Suppressor macrophage (primary cell): ENCODE data around the gene REXO4.
"Not testable (repeated sequence)": the region's sequence is repeated elsewhere in the genome, so short reads cannot be mapped to it uniquely, and the experiment has no call there.

Experiments used
- DNase-seq, 4 experiments: peaks; one replicate each; pipeline ENCODE4 v3.0.0-alpha.2; 2020 to 2022

The REXO4 gene

DNA sequence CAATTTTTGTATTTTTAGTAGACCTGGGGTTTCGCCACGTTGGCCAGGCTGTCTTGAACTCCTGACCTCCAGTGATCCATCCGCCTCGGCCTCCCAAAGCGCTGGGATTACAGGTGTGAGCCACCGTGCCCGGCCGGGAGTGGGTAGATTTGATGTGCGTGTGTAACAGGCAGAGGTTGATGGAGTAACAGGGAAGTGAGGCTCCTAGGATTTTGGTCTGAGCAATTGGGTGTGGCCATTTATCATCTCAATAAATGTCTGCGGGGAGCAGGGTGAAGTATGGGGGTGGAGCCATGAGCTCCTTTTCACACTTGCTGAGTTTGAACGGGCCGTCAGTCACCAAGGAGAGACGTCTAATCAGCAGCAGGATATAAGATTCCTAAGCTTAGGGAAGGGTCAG is 1.2 kb upstream of the REXO4 start:
- DNase-seq, result no peak

DNA sequence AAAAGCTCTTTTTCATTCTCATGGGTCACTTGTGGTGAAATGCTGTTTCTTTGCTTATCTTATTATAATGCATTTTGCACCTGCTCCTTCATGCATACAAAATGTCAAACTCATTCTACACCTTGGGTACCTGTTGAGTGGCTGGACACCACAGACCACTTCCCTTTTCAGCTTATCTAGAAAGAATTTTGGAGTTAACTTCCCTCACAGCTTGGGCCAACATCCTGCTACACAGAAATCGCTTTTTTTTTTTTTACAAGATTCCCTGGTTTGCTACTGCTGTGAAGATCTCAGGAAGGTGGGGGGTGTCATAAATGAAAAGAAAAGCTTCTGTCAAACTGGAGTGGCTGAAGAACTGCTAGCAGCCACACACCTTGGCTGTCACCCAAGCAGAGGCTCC is 2.6 kb downstream of the REXO4 start:
- no peak for DNase-seq

DNA sequence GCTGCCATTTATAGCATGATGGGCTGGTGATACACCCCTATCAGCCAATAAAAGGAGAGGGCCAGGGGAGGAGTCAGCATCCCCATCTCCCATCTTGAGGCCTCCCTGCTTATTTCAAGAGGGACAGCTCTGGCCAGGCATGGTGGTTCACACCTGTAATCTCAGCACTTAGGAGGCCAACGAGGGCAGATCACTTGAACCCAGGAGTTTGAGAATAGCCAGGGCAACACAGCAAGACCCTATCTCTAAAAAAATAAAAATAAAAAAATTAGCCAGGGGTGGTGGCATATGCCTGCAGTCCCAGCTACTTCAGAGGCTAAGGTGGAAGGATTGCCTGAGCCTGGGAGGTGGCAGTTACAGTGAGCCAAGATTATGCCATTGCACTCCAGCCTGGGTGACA is 9.8 kb downstream of the REXO4 start:
- DNase-seq, result no peak

GRCh38 chr9:133406480-133407307 is 11.1 kb downstream of the REXO4 start:
- peak; percentile 82 to 90 (median 86) for DNase-seq

GRCh38 chr9:133405508-133406438 is 12.0 kb downstream of the REXO4 start:
- no peak for DNase-seq

DNA sequence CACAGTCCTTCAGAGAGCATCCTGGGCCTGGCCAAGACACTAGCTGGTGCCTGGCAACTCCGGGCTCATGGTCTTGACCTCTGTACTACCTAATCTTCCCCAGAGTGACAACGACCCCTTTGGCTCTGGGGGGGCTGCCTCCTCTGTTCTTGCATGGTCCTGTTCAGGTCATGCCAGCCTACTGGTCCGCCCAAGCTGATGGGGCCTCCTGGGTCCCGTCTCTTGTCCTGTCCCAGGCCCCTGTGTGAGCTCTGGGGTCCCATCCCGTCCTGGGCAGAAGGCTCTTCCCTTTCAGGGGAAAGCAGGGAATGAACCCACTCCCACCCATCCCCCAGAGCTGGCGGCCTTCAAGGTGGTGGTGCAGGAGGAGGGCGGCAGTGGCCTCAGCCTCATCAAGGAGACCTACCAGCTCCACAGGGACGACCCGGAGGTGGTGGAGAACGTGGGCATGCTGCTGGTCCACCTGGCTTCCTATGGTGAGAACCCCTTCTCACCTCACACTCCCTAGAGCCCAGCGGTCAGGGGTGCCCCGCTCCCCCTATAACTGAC is 13.3 kb downstream of the REXO4 start:
- no peak for DNase-seq

DNA sequence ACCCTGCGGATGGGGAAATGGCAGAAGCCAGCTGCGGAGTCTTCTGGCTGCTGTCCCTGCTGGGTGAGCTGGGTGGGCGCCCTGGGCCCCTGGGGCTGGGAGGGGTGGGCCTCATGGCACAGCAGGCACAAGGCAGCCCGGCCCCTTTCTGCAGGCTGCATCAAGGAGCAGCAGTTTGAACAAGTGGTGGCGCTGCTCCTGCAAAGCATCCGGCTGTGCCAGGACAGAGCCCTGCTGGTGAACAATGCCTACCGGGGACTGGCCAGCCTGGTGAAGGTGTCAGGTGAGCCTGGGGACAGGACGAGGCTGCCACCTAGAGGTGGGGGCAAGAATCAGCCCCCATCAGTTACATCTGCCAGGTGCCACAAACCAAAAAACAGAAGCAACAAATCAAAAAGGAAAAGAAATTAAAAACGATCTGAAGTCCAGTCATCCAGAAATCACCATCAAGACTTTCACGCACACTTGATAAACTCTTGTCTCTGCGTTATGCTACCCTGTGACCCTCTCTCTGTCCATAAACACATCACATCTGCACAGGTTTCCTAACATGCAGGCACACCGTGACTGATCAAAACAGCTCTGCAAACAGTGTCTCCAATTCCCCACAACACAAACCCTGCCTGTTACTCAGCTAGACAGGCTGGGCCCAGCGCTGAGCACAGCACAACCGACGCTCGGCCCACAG is 13.9 kb downstream of the REXO4 start:
- peak in 3 of 4 experiments; percentile 23 to 60 (median 34) for DNase-seq

DNA sequence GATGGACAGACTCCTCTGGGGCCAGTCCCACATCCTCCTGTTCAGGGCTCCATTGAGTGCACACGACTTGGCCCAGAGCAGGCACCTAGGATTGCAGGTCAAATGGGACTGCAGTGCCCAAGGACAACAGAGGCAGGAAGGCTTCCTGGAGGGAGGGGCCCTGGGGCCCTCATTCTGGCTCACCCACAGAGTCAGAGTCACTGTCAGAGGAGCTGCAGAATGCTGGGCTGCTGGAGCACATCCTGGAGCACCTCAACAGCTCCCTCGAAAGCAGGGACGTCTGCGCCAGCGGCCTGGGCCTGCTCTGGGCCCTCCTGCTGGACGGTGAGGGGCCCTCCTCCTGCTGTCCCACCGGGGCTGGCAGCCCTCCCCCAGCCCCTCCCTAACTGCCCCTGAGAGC is 15.1 kb downstream of the REXO4 start:
- no peak for DNase-seq

GRCh38 chr9:133401588-133401987 is 16.2 kb downstream of the REXO4 start:
- DNase-seq, result no peak

- no peak for DNase-seq
These were observed 17.5 kb downstream of the REXO4 start for GRCh38 chr9:133400292-133400691.

- no peak for DNase-seq
These were observed 19.9 kb downstream of the REXO4 start for GRCh38 chr9:133397895-133398294.

- no peak for DNase-seq
These were observed 20.4 kb downstream of the REXO4 start for GRCh38 chr9:133397370-133397769.

DNA sequence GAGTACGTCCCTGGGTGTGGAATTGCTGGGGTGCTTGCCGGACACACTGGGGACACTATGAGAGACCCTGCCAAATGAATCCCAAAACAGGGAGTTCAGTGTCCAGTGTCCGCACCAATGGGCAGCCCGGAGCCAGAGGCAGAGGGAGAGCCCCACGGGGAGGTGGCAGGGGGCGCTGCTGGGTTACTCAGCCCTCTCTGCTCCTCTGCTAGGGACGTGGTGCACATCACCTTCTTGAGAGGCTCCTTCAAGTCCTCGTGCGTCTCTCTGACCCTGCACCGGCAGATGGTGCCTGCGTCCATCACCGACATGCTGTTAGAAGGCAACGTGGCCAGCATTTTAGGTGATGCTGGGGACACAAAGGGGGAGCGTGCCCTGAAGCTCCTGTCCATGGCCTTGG is 20.9 kb downstream of the REXO4 start:
- peak in 2 of 4 experiments; percentile 14 to 24 for DNase-seq

DNA sequence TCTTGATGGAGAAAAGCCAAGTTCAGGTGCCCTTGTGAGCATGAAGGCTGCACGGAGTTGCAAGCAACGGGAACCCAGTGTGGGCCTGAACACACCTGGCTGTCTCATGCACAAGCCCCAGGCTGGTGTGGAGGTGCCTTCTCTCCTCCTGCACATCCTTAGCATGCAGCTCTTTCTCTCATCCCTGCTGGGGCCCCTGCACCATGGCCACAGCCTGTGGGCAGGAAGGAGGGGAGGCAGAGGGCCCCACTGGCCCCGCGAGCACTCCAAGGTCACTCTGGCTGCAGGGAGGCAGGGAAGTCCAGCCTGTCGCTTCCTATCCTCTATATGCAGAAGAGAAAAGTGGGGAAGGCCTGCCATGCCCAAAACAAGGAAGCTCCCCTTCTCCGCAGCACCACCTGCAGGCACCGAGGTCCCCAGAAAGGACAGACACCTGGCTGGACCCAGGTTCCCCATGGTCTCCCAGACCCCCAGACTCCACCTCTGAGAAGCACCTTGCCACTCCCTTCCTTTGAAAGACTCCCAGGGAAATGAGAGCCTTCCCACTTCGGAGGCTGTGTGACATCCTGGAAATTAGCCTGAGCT is 23.0 kb downstream of the REXO4 start:
- DNase-seq, result no peak

DNA sequence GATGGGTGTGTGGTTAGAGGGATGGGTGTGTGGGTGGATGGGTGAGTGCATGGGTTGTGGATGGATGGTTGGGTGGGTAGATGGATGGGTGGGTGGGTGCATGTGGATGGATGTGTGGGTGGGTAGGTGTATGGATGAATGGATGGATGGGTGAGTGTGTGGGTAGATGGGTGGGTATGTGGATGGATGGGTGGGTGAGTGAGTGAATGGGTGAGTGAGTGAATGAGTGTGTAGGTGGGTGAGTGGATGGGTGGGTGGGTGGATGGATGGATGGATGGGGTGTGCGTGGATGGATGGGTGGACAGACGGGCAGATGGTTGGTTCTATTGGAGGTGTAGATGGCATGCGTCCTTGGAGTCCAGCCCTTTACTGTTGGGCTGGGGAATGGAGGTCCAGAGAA is 24.4 kb downstream of the REXO4 start:
- DNase-seq, result no peak

DNA sequence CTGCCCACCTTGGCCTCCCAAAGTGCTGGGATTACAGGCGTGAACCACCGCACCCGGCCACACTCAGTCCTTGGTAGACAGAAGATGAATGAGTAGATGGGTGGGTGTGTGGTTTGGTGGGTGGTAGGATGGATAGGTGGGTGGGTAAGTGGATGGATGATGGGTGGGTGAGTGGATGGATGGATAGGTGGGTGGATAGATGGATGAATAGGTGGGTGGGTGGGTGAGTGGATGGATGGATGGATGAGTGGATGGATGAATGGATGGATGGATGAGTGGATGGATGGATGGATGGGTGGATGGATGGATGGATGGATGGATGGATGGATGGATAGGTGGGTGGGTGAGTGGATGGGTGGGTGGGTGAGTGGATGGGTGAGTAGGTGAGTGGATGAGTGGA is 25.5 kb downstream of the REXO4 start:
- DNase-seq, result not testable (repeated sequence)

DNA sequence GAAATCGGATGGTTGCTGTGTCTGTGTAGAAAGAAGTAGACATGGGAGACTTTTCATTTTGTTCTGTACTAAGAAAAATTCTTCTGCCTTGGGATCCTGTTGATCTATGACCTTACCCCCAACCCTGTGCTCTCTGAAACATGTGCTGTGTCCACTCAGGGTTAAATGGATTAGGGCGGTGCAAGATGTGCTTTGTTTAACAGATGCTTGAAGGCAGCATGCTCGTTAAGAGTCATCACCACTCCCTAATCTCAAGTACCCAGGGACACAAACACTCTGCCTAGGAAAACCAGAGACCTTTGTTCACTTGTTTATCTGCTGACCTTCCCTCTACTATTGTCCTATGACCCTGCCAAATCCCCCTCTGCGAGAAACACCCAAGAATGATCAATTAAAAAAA is 26.4 kb downstream of the REXO4 start:
- DNase-seq, result not testable (repeated sequence)

GRCh38 chr9:133390713-133391112 is 27.1 kb downstream of the REXO4 start:
- no peak for DNase-seq

- no peak for DNase-seq
These were observed 28.2 kb downstream of the REXO4 start for GRCh38 chr9:133389562-133389961.

DNA sequence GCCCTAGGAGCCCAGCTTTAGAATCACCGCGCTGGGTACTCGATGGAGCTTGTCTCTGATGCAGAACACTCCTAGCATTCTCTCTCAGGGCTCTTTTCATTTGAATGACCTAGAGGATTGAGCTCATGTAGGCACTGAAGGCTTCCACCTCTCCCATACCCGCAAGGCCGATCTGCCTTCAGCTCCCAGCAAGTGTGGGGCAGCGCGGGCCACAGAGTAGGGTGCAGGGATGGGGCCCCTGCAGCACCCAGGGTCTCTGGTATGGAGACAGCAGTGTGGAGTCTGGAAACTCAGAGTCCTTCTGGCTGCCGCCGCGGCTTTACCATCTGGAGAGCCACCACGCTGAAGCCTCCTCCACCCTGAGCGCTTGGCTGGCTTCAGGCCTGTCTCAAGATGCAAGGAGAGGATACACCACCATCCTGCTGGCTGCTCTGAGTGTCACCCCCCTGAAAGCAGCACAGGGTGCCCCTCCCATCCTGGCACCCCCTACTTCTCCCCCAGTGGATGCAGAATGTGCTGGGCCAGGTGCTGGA is 28.7 kb downstream of the REXO4 start:
- DNase-seq, result no peak

DNA sequence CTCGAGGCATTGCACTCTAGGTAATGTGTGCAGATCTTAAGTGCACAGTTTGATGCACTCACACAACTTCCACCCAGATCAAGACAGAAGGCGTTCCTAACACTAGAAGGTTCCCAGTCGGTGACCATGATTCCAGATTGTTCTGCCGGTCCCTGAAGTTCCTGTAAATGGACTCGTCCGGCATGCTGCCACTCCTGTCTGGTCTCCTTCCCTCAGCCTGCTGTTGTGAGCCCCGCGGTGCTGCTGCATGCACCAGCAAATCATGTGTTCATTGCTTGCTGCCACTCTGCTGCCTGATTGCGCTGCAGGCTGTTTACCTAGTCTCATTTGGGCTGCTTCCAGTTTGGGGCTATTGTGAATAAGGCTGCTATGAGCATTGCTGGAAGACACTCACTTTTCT is 30.1 kb downstream of the REXO4 start:
- no peak for DNase-seq

DNA sequence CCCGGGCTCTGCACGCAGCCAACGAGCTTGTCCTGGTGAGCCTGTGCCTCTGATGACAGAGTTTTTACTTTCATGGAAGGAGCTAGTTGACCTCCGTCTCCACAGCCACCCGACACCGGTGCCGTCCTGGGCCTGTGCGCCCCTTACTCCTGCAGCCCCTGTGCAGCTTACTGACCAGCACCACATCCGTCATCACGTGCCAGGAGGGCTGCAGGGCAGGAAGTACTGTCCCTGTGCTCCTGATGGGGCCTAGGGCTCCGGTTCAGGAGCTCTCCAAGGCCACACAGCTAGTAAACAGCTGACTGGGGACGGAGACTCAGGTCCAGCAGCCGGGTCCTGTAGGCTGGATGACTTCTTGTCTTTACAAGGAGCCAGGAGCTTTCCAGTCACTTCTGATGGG is 31.5 kb downstream of the REXO4 start:
- no peak for DNase-seq
